HCT116 (cell line): ENCODE measurements around the gene INPPL1. TPM values are rescaled to one million over a fixed set of nuclear protein-coding genes. Genes with fewer than 3 reads are reported as not detected.

Experiments
- ATAC-seq: fragments of 200-7000 bp; cut with Tn5 transposase; 2 replicates; pipeline ENCODE4 v1.9.1; 2020; ENCODE audit warnings: mild to moderate bottlenecking, moderate library complexity
- BruUV-seq: library from RNA; stranded (reverse); fragments of 400-500 nt; replicated peaks from 2 replicates; lab custom pipeline; 2021; lab: Mats Ljungman, UMichigan
- CTCF ChIA-PET: fragments of 300-600 bp; sonication (Branson Sonifier 250); formaldehyde crosslinking; loops from one replicate; lab custom pipeline; 2021; ENCODE audit warnings: antibody characterized with exemption; lab: Charles Lee
- POLR2A ChIA-PET: fragments of 300-600, 350-600 bp; sonication (Branson Sonifier 250); formaldehyde crosslinking; loops from one replicate; lab custom pipeline; 2021; ENCODE audit warnings: antibody characterized with exemption; lab: Charles Lee
- RAD21 ChIA-PET, 2 experiments: fragments of 300-600 bp; sonication (Branson Sonifier 250); formaldehyde crosslinking; loops; one replicate each; lab custom pipeline; 2023; ENCODE audit warnings: low total read pairs in 2 of 2; ENCODE audit not compliant: uncharacterized antibody in 2 of 2, unreplicated experiment in 2 of 2, low non-redundant PET in 1 of 2; lab: Charles Lee
- DNase-seq: peaks from one replicate; pipeline ENCODE4 v3.0.0-alpha.2; 2010; ENCODE audit warnings: low read depth, low spot score
- H2AFZ ChIP-seq: fragments of 200-600 bp; shearing (Covaris generic), sonication (generic); 2 replicates; pipeline ENCODE4 v1.6.1; 2017; ENCODE audit warnings: low read depth, mixed run types, mixed read lengths, antibody characterized with exemption, low read length; ENCODE audit not compliant: poor library complexity, severe bottlenecking
- H3K27ac ChIP-seq: 2 replicates; pipeline ENCODE4 v1.5.1; 2012; ENCODE audit warnings: low read depth, low read length
- H3K27me3 ChIP-seq: fragments of 200-600 bp; sonication (generic); 2 replicates; pipeline ENCODE4 v1.6.1; 2016; ENCODE audit warnings: mixed run types, low read length, mixed read lengths; ENCODE audit not compliant: insufficient read depth
- H3K36me3 ChIP-seq, 2 experiments: fragments of 200-500 bp in 1 of 2; fragments of 200-600 bp in 1 of 2; sonication (Bioruptor generic) in 1 of 2; sonication (generic) in 1 of 2; 2 replicates each; pipeline versions ENCODE4 v1.5.1 to v1.6.1; 2014 to 2016; ENCODE audit warnings: low read length in 2 of 2, inconsistent platforms in 1 of 2, mixed read lengths in 1 of 2, mixed run types in 1 of 2; ENCODE audit not compliant: insufficient read depth in 2 of 2, control insufficient read depth in 1 of 2
- H3K4me1 ChIP-seq, 2 experiments: fragments of 200-600 bp in 1 of 2; sonication (generic) in 1 of 2; 2 replicates each; pipeline versions ENCODE4 v1.5.1 to v1.6.1; 2012 to 2017; ENCODE audit warnings: low read length in 2 of 2, inconsistent platforms in 1 of 2, mild to moderate bottlenecking in 1 of 2, mixed read lengths in 1 of 2, mixed run types in 1 of 2, moderate library complexity in 1 of 2; ENCODE audit not compliant: insufficient read depth in 2 of 2, control insufficient read depth in 1 of 2
- H3K4me2 ChIP-seq: fragments of 200-600 bp; sonication (generic); 2 replicates; pipeline ENCODE4 v1.6.1; 2017; ENCODE audit warnings: mixed run types, low read length, mixed read lengths
- H3K4me3 ChIP-seq, 2 experiments: fragments of 200-600 bp in 1 of 2; sonication (generic) in 1 of 2; replicated peaks in 1 of 2; 2 replicates each; pipeline ENCODE4 v1.5.1; 2011 to 2016; ENCODE audit warnings: low read length in 2 of 2, control low read depth in 1 of 2, low read depth in 1 of 2, mild to moderate bottlenecking in 1 of 2, mixed read lengths in 1 of 2, mixed run types in 1 of 2
- H3K79me2 ChIP-seq: fragments of 200-600 bp; sonication (generic); 2 replicates; pipeline ENCODE4 v1.6.1; 2017; ENCODE audit warnings: mild to moderate bottlenecking, mixed run types, low read length, moderate library complexity, mixed read lengths; ENCODE audit not compliant: insufficient read depth
- H3K9ac ChIP-seq: fragments of 200-600 bp; sonication (generic); 2 replicates; pipeline ENCODE4 v1.6.1; 2016; ENCODE audit warnings: low read length, mixed read lengths
- H3K9me2 ChIP-seq: fragments of 200-600 bp; sonication (generic), shearing (Covaris generic); 2 replicates; pipeline ENCODE4 v1.6.1; 2017; ENCODE audit warnings: mixed run types, mild to moderate bottlenecking, moderate library complexity; ENCODE audit not compliant: insufficient read depth
- H3K9me3 ChIP-seq, 2 experiments: fragments of 200-500 bp in 1 of 2; fragments of 200-600 bp in 1 of 2; sonication (Bioruptor generic) in 1 of 2; sonication (generic) in 1 of 2; 2 replicates each; pipeline ENCODE4 v1.6.1; 2014 to 2017; ENCODE audit warnings: low read length in 2 of 2, mixed read lengths in 2 of 2, inconsistent platforms in 1 of 2, low read depth in 1 of 2, mild to moderate bottlenecking in 1 of 2, mixed run types in 1 of 2, moderate library complexity in 1 of 2; ENCODE audit not compliant: control insufficient read depth in 1 of 2, insufficient read depth in 1 of 2
- H4K20me1 ChIP-seq: fragments of 200-600 bp; sonication (generic), shearing (Covaris generic); 2 replicates; pipeline ENCODE4 v1.6.1; 2017; ENCODE audit warnings: mixed run types, mild to moderate bottlenecking, moderate library complexity; ENCODE audit not compliant: insufficient read depth
- CEBPB ChIP-seq: IDR thresholded peaks from 2 replicates; pipeline ENCODE4 v1.6.1; 2012; ENCODE audit warnings: low read depth
- ELF1 ChIP-seq: IDR thresholded peaks from 2 replicates; pipeline ENCODE4 v1.6.1; 2012; ENCODE audit warnings: low read depth, borderline replicate concordance
- EZH2 ChIP-seq: fragments of 200-600 bp; sonication (generic); IDR thresholded peaks from 2 replicates; pipeline ENCODE4 v1.6.1; 2017; ENCODE audit warnings: antibody characterized with exemption, mixed run types
- EZH2phosphoT487 ChIP-seq: fragments of 200-600 bp; IDR thresholded peaks from 2 replicates; pipeline ENCODE4 v1.6.1; 2018; ENCODE audit warnings: antibody characterized with exemption, borderline replicate concordance
- POLR2A ChIP-seq: IDR thresholded peaks from 2 replicates; pipeline ENCODE4 v1.7.0; 2011; ENCODE audit warnings: borderline replicate concordance; ENCODE audit not compliant: insufficient read depth, insufficient read length; ENCODE audit errors: extremely low read depth
- POLR2AphosphoS5 ChIP-seq: IDR thresholded peaks from 2 replicates; pipeline ENCODE4 v1.6.1; 2011; ENCODE audit warnings: mild to moderate bottlenecking, low read depth, low read length, moderate library complexity
- RAD21 ChIP-seq: IDR thresholded peaks from 2 replicates; pipeline ENCODE4 v1.6.1; 2012; ENCODE audit warnings: low read depth, mild to moderate bottlenecking
- SIN3A ChIP-seq: IDR thresholded peaks from 2 replicates; pipeline ENCODE4 v1.6.1; 2012; ENCODE audit warnings: low read depth
- ZFX ChIP-seq: fragments of 450-650 bp; IDR thresholded peaks from 2 replicates; pipeline ENCODE4 v1.6.1; 2017
- ZNF274 ChIP-seq: fragments of 200-500 bp; sonication (Bioruptor generic); IDR thresholded peaks from 2 replicates; pipeline ENCODE4 v1.6.1; 2014; ENCODE audit warnings: mild to moderate bottlenecking, low read depth, low read length, inconsistent platforms
- intact Hi-C: fragments of 100-400 bp; cut with micrococcal nuclease; formaldehyde crosslinking; loops from 2 replicates; pipeline ENCODE4 v1.10.0; 2022
- total RNA-seq: library from RNA; stranded (reverse); gene quantifications from one replicate; pipeline ENCODE4 v1.2.1, GENCODE V29; 2021; ENCODE audit not compliant: unreplicated experiment
- TF ChIP-seq, protein P1 (sequence below): IDR thresholded peaks from 2 replicates; pipeline ENCODE4 v1.6.1; 2012; ENCODE audit warnings: low read depth

INPPL1 gene
- total RNA-seq, 1 experiment from 2014 or later: 132 TPM

DNA sequence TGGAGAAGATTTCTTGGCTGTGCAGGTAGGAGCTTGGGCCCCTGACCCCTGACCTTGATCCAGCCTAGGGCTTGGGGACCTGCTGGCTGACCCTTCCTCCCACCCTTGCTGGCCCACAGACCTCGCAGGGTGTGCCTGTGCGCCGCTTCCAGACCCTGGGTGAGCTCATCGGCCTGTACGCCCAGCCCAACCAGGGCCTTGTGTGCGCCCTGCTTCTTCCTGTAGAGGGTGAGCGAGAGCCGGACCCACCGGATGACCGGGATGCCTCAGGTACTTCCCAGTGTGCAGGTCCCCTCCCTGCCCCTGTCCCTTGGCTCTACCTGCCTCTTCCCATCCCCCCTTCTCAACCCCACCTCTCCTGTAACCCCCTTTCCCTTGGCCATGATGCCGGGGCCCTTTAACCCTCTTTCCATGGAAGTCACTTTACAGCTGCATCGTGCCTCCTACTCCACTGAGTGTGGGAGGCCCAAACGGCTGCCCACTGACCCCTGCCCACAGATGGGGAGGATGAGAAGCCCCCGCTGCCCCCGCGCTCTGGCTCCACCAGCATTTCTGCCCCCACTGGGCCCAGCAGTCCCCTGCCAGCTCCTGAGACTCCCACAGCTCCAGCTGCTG lies 3.8 kb downstream of the INPPL1 start:
- POLR2A ChIA-PET: no interaction called here
- H3K4me3 ChIP-seq: no peak overlapping the region
- CTCF ChIA-PET: interaction anchor here (1.0 kb wide), 1 partner anchor 10 kb away, joined by 5 read pairs; no protein-coding TSS in a partner anchor
- H3K79me2 ChIP-seq: peaks cover 10% of the 10 kb centered on the region; the same call in 1 of the 2 replicates
- H3K36me3 ChIP-seq: peaks cover 9 to 20% of the 10 kb centered on the region in 2 experiments; a peak in 3 of 4 replicates
- H3K27ac ChIP-seq: no peak overlapping the region
- no peaks in the 10 kb centered on the region for H4K20me1 ChIP-seq
- H3K9ac ChIP-seq: no peak overlapping the region
- no peaks in the 10 kb centered on the region for H3K9me2 ChIP-seq
- H3K9me3 ChIP-seq: no peaks in the 10 kb centered on the region
- BruUV-seq: no TSS peak
- ATAC-seq (no peak), DNase-seq (no peak)
- RAD21 ChIA-PET: no interaction called here
- intact Hi-C loops: loop anchor here (10.0 kb wide), 1 partner anchor 206 kb away; the partner anchor contains the start of gene CLPB
- no peak overlapping the region for H3K4me2 ChIP-seq
- TF ChIP-seq EZH2phosphoT487 (no peak), CEBPB (no peak), POLR2AphosphoS5 (no peak), RAD21 (no peak)
- TF ChIP-seq, all 23 proteins: peak for 0
- peaks cover 9 to 22% of the 10 kb centered on the region in 2 experiments; a peak in 3 of 4 replicates for H3K4me1 ChIP-seq
- no peaks in the 10 kb centered on the region for H3K27me3 ChIP-seq
- H2AFZ ChIP-seq: no peak overlapping the region

DNA sequence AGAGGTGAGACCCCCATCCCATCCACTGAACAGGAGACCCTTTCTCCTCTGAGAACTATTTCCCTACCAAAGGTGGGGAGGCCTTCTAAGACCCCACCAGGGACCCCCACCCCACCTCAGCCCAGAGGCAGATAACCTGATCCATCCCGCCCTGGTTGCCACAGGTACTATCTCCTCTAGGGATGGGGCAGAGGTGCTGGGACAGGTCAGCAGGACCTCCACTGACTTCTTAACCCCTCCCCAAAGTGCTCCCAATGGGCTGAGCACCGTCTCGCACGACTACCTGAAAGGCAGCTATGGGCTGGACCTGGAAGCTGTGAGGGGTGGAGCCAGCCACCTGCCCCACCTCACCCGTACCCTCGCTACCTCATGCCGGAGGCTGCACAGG lies 4.3 kb downstream of the INPPL1 start:
- Histone ChIP-seq H3K9me2 (no peaks in the 10 kb centered on the region), H3K4me1 (peaks cover 9 to 22% of the 10 kb centered on the region in 2 experiments; a peak in 3 of 4 replicates), H3K4me3 (no peak overlapping the region), H2AFZ (no peak overlapping the region), H3K27me3 (no peaks in the 10 kb centered on the region), H4K20me1 (no peaks in the 10 kb centered on the region), H3K9me3 (no peaks in the 10 kb centered on the region), H3K27ac (no peak overlapping the region), H3K79me2 (peaks cover 10% of the 10 kb centered on the region; the same call in 1 of the 2 replicates), H3K4me2 (no peak overlapping the region), H3K9ac (no peak overlapping the region), H3K36me3 (peaks cover 9 to 22% of the 10 kb centered on the region in 2 experiments; a peak in 3 of 4 replicates)
- ChIA-PET POLR2A (no interaction called here), RAD21 (no interaction called here), CTCF (interaction anchor here (1.0 kb wide), 1 partner anchor 9 kb away, joined by 5 read pairs; no protein-coding TSS in a partner anchor)
- no peak for ATAC-seq
- no peak for DNase-seq
- TF ChIP-seq EZH2 (no peak), ZFX (no peak), ZNF274 (no peak), POLR2A (no peak), SIN3A (no peak), ELF1 (no peak), RAD21 (no peak)
- TF ChIP-seq, protein P1, sequence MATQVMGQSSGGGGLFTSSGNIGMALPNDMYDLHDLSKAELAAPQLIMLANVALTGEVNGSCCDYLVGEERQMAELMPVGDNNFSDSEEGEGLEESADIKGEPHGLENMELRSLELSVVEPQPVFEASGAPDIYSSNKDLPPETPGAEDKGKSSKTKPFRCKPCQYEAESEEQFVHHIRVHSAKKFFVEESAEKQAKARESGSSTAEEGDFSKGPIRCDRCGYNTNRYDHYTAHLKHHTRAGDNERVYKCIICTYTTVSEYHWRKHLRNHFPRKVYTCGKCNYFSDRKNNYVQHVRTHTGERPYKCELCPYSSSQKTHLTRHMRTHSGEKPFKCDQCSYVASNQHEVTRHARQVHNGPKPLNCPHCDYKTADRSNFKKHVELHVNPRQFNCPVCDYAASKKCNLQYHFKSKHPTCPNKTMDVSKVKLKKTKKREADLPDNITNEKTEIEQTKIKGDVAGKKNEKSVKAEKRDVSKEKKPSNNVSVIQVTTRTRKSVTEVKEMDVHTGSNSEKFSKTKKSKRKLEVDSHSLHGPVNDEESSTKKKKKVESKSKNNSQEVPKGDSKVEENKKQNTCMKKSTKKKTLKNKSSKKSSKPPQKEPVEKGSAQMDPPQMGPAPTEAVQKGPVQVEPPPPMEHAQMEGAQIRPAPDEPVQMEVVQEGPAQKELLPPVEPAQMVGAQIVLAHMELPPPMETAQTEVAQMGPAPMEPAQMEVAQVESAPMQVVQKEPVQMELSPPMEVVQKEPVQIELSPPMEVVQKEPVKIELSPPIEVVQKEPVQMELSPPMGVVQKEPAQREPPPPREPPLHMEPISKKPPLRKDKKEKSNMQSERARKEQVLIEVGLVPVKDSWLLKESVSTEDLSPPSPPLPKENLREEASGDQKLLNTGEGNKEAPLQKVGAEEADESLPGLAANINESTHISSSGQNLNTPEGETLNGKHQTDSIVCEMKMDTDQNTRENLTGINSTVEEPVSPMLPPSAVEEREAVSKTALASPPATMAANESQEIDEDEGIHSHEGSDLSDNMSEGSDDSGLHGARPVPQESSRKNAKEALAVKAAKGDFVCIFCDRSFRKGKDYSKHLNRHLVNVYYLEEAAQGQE: no peak
- no TSS peak for BruUV-seq
- intact Hi-C loops: loop anchor here (10.0 kb wide), 1 partner anchor 206 kb away; the partner anchor contains the start of gene CLPB
